Astrocyte (in vitro differentiated cells and primary cell): ENCODE data around the gene SGCD. TPM values are rescaled to one million over a fixed set of nuclear protein-coding genes. Genes with fewer than 3 reads are reported as not detected.

ENCODE experiments used
- DNase-seq: peaks from one replicate; pipeline ENCODE4 v3.0.0-alpha.2; 2010; ENCODE audit warnings: low read depth
- FAIRE-seq: peaks from 2 replicates; lab custom pipeline; 2011; peaks lifted over from hg19 to GRCh38; lab: Jason Lieb, UNC
- H2AFZ ChIP-seq: 2 replicates; pipeline ENCODE4 v1.6.0; 2012; ENCODE audit warnings: low read depth, low read length, inconsistent platforms
- H3K27ac ChIP-seq: 2 replicates; pipeline ENCODE4 v1.5.1; 2011; ENCODE audit warnings: low read depth, low read length, inconsistent platforms
- H3K27me3 ChIP-seq: 2 replicates; pipeline ENCODE4 v1.6.0; 2011; ENCODE audit warnings: low read length, inconsistent platforms; ENCODE audit not compliant: insufficient read depth
- H3K36me3 ChIP-seq: 2 replicates; pipeline ENCODE4 v1.5.1; 2011; ENCODE audit warnings: low read length, inconsistent platforms; ENCODE audit not compliant: insufficient read depth
- H3K4me1 ChIP-seq: 2 replicates; pipeline ENCODE4 v1.5.1; 2011; ENCODE audit warnings: low read length, inconsistent platforms; ENCODE audit not compliant: insufficient read depth
- H3K4me2 ChIP-seq: 2 replicates; pipeline ENCODE4 v1.6.0; 2012; ENCODE audit warnings: low read length, inconsistent platforms
- H3K4me3 ChIP-seq: 2 replicates; pipeline ENCODE4 v1.5.1; 2011; ENCODE audit warnings: low read depth, mild to moderate bottlenecking, low read length, inconsistent platforms; ENCODE audit not compliant: insufficient read depth
- H3K79me2 ChIP-seq: 2 replicates; pipeline ENCODE4 v1.6.0; 2012; ENCODE audit warnings: mild to moderate bottlenecking, low read length, inconsistent platforms; ENCODE audit not compliant: insufficient read depth
- H3K9ac ChIP-seq: 2 replicates; pipeline ENCODE4 v1.6.0; 2012; ENCODE audit warnings: mild to moderate bottlenecking, low read length, inconsistent platforms
- H3K9me3 ChIP-seq: 2 replicates; pipeline ENCODE4 v1.5.1; 2012; ENCODE audit warnings: low read depth, mild to moderate bottlenecking, low read length, inconsistent platforms; ENCODE audit not compliant: insufficient read depth
- H4K20me1 ChIP-seq: 2 replicates; pipeline ENCODE4 v1.6.0; 2012; ENCODE audit warnings: low read length, inconsistent platforms; ENCODE audit not compliant: insufficient read depth
- H3K27ac Mint-ChIP-seq: one replicate; pipeline ENCODE4 v1.8.0; 2021; ENCODE audit warnings: mild to moderate bottlenecking, mixed read lengths; ENCODE audit not compliant: unreplicated experiment
- H3K27me3 Mint-ChIP-seq: one replicate; pipeline ENCODE4 v1.8.0; 2021; ENCODE audit warnings: low read depth, mixed read lengths; ENCODE audit not compliant: unreplicated experiment
- H3K36me3 Mint-ChIP-seq: one replicate; pipeline ENCODE4 v1.8.0; 2021; ENCODE audit warnings: low read depth, mixed read lengths; ENCODE audit not compliant: unreplicated experiment
- H3K4me1 Mint-ChIP-seq: one replicate; pipeline ENCODE4 v1.8.0; 2021; ENCODE audit warnings: low read depth, mixed read lengths; ENCODE audit not compliant: unreplicated experiment
- H3K4me3 Mint-ChIP-seq: one replicate; pipeline ENCODE4 v1.8.0; 2021; ENCODE audit warnings: mild to moderate bottlenecking, moderate library complexity, mixed read lengths; ENCODE audit not compliant: unreplicated experiment
- H3K9me3 Mint-ChIP-seq: one replicate; pipeline ENCODE4 v1.8.0; 2021; ENCODE audit warnings: mild to moderate bottlenecking, mixed read lengths; ENCODE audit not compliant: unreplicated experiment
- CTCF ChIP-seq: IDR thresholded peaks from 2 replicates; pipeline ENCODE4 v1.5.1; 2011; ENCODE audit warnings: low read depth, mild to moderate bottlenecking, inconsistent platforms, low read length, moderate library complexity; ENCODE audit not compliant: insufficient read depth
- EZH2 ChIP-seq: IDR thresholded peaks from 2 replicates; pipeline ENCODE4 v1.6.1; 2012; ENCODE audit warnings: mild to moderate bottlenecking, low read length, inconsistent platforms; ENCODE audit not compliant: insufficient read depth
- total RNA-seq: library from RNA; stranded (reverse); gene quantifications from 2 replicates; pipeline ENCODE4 v1.2.1, GENCODE V29; 2021

SGCD gene
- total RNA-seq, 1 donor from 2014 or later, result 2.9 TPM

GRCh38 chr5:156423597-156423996 is 96.6 kb downstream of the SGCD start:
- Mint-ChIP-seq H3K36me3 (no peaks in the 10 kb centered on the region), H3K27ac (no peak overlapping the region), H3K4me3 (no peak overlapping the region), H3K4me1 (no peaks in the 10 kb centered on the region), H3K27me3 (no peaks in the 10 kb centered on the region), H3K9me3 (peaks cover 3% of the 10 kb centered on the region)
- H3K9ac ChIP-seq, result no peak overlapping the region
- no peak overlapping the region for H3K4me3 ChIP-seq
- FAIRE-seq, result no peak
- H3K79me2 ChIP-seq, result no peaks in the 10 kb centered on the region
- no peak overlapping the region for H2AFZ ChIP-seq
- H3K36me3 ChIP-seq, result no peaks in the 10 kb centered on the region
- H3K4me2 ChIP-seq, result no peak overlapping the region
- DNase-seq, result no peak
- TF ChIP-seq CTCF, result no peak
- TF ChIP-seq EZH2, result no peak
- no peaks in the 10 kb centered on the region for H3K9me3 ChIP-seq
- no peaks in the 10 kb centered on the region for H4K20me1 ChIP-seq
- no peaks in the 10 kb centered on the region for H3K4me1 ChIP-seq
- no peaks in the 10 kb centered on the region for H3K27me3 ChIP-seq
- no peak overlapping the region for H3K27ac ChIP-seq

- TF ChIP-seq EZH2, result no peak
- TF ChIP-seq CTCF, result no peak
- Histone ChIP-seq H3K9ac (no peak overlapping the region), H3K36me3 (no peaks in the 10 kb centered on the region), H4K20me1 (no peaks in the 10 kb centered on the region), H3K4me3 (no peak overlapping the region), H3K9me3 (no peaks in the 10 kb centered on the region), H3K4me1 (no peaks in the 10 kb centered on the region), H3K4me2 (no peak overlapping the region), H3K27ac (no peak overlapping the region), H3K79me2 (no peaks in the 10 kb centered on the region), H3K27me3 (no peaks in the 10 kb centered on the region), H2AFZ (no peak overlapping the region)
- no peaks in the 10 kb centered on the region for H3K27me3 Mint-ChIP-seq
- peaks cover 3% of the 10 kb centered on the region for H3K4me1 Mint-ChIP-seq
- H3K9me3 Mint-ChIP-seq, result peaks cover 8% of the 10 kb centered on the region
- H3K4me3 Mint-ChIP-seq, result no peak overlapping the region
- DNase-seq, result no peak
- no peak for FAIRE-seq
- H3K36me3 Mint-ChIP-seq, result peaks cover 3% of the 10 kb centered on the region
- no peak overlapping the region for H3K27ac Mint-ChIP-seq
These were observed 100.4 kb downstream of the SGCD start for GRCh38 chr5:156427315-156427714.

- Histone ChIP-seq H3K36me3 (no peaks in the 10 kb centered on the region), H3K27me3 (no peaks in the 10 kb centered on the region), H3K4me3 (no peak overlapping the region), H4K20me1 (no peaks in the 10 kb centered on the region), H3K79me2 (no peaks in the 10 kb centered on the region), H3K9ac (no peak overlapping the region), H2AFZ (no peak overlapping the region), H3K9me3 (no peaks in the 10 kb centered on the region), H3K27ac (no peak overlapping the region), H3K4me1 (no peaks in the 10 kb centered on the region), H3K4me2 (no peak overlapping the region)
- TF ChIP-seq EZH2, result no peak
- TF ChIP-seq CTCF, result no peak
- H3K36me3 Mint-ChIP-seq, result peaks cover 3% of the 10 kb centered on the region
- peaks cover 5% of the 10 kb centered on the region for H3K9me3 Mint-ChIP-seq
- H3K4me1 Mint-ChIP-seq, result peaks cover 3% of the 10 kb centered on the region
- no peaks in the 10 kb centered on the region for H3K27me3 Mint-ChIP-seq
- no peak for FAIRE-seq
- H3K4me3 Mint-ChIP-seq, result no peak overlapping the region
- DNase-seq, result no peak
- H3K27ac Mint-ChIP-seq, result no peak overlapping the region
These were observed 105.2 kb downstream of the SGCD start for GRCh38 chr5:156431956-156432829.
